ENCODE measurements around the gene PPP1R37.

The PPP1R37 gene

GRCh38 chr19:45071545-45071938 lies 21.4 kb upstream of the PPP1R37 start:
- TF ChIP-seq ZNF426 (tag by site-specific recombination; IDR thresholded peaks at IDR 0.05) (no peak), ZNF366 (tag by site-specific recombination; conservative IDR thresholded peaks at IDR 0.05) (no peak), ZNF146 (tag by site-specific recombination; IDR thresholded peaks at IDR 0.05) (no peak), ZNF626 (tag by site-specific recombination; IDR thresholded peaks at IDR 0.05) (no peak), RBAK (tag by site-specific recombination; IDR thresholded peaks at IDR 0.05) (no peak), ZNF513 (tag by site-specific recombination; IDR thresholded peaks at IDR 0.05) (no peak), ZNF10 (tag by site-specific recombination; IDR thresholded peaks at IDR 0.05) (no peak), KLF7 (tag by site-specific recombination; IDR thresholded peaks at IDR 0.05; ENCODE audit: borderline replicate concordance) (no peak), ZNF768 (tag by site-specific recombination; IDR thresholded peaks at IDR 0.05) (no peak), ZBTB20 (tag by site-specific recombination; IDR thresholded peaks at IDR 0.05) (no peak), ZBTB11 (tag by site-specific recombination; conservative IDR thresholded peaks at IDR 0.05; ENCODE audit: low read depth) (no peak), ZNF521 (tag by site-specific recombination; IDR thresholded peaks at IDR 0.05) (no peak), ZNF140 (tag by site-specific recombination; IDR thresholded peaks at IDR 0.05) (no peak), ZNF433 (tag by site-specific recombination; IDR thresholded peaks at IDR 0.05; ENCODE audit: low read depth) (no peak), ZNF777 (tag by site-specific recombination; IDR thresholded peaks at IDR 0.05; ENCODE audit: borderline replicate concordance) (no peak), ZNF248 (tag by site-specific recombination; IDR thresholded peaks at IDR 0.05) (no peak), GLIS2 (tag by site-specific recombination; IDR thresholded peaks at IDR 0.05) (no peak), ZNF114 (tag by site-specific recombination; IDR thresholded peaks at IDR 0.05) (no peak), OVOL3 (tag by site-specific recombination; IDR thresholded peaks at IDR 0.05) (no peak), ZSCAN23 (tag by site-specific recombination; IDR thresholded peaks at IDR 0.05) (no peak)
- Histone ChIP-seq H3K4me3 (ENCODE audit: low read depth, low read length) (no peak overlapping the region), H3K36me3 (ENCODE audit: control insufficient read depth in 2 of 2, insufficient read depth in 1 of 2, low read length in 2 of 2) (peaks cover 18 to 60% of the 10 kb centered on the region in 2 experiments; a peak in 2 of 3 replicates), H3K27ac (ENCODE audit: extremely low read depth, low read depth, low read length) (0 out of 2 replicates have a peak overlapping the region, but pooled peaks have one; percentile 24), H3K9me3 (ENCODE audit: control insufficient read depth, insufficient read depth, low read depth, low read length) (no peaks in the 10 kb centered on the region), H3K4me1 (ENCODE audit: control insufficient read depth, insufficient read depth, low read length) (peaks cover 5% of the 10 kb centered on the region; the same call in 1 of the 2 replicates)
- POLR2A ChIA-PET = interaction anchor here (0.6 to 1.6 kb wide), 5 partner anchors 20 to 65 kb away, joined by 3 to 8 read pairs (median 4); partner anchors contain the start of gene CLASRP
- CTCF ChIA-PET = no interaction called here

DNA sequence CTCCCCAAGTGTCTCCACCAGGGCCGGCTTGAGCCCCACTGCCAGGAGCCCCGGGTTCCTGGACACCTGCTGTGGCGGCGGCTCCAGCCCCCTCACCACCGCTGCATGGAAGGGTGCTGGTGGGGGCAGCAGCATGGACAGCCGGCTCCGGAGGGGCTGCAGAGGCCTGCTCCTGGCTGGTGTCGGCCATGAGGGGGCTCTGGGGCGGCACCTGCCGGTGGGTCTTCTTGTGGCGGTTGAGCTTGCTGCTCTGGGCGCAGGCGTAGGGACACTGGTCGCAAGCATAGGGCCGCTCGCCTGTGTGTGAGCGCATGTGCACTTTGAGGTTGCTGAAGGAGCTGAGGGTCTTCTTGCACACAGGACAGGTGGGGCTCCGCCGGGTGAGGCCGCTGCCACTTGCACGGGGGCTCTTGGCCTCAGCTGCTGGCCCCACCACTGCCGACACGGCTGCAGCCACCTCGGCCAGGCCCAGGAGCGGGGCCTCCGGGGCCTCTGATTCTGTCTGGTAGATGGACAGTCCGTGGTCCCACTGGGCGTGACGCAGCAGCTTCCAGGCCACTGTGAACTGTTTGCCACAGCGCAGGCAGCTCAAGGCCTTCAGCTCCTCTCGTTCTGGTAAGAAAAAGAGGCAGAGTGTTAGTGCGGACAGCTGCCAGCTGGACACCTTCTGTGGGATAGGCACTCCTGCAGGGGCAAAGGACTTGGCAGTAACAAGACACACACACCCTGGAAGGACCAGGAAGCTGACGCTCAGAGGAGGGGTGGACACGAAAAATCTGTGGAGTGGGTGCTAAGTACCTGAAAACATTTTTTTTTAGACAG lies 20.8 kb upstream of the PPP1R37 start:
- ChIA-PET POLR2A (interaction anchor here (0.6 to 1.6 kb wide), 5 partner anchors 13 to 66 kb away, joined by 4 to 8 read pairs (median 4); partner anchors contain the start of gene CLASRP), CTCF (interaction anchor here (0.7 to 3.4 kb wide), 2 partner anchors 13 to 169 kb away, joined by 3 to 16 read pairs; no protein-coding TSS in a partner anchor)
- Histone ChIP-seq H3K4me1 (ENCODE audit: control insufficient read depth, insufficient read depth, low read length) (peaks cover 12% of the 10 kb centered on the region), H3K9me3 (ENCODE audit: control insufficient read depth, insufficient read depth, low read depth, low read length) (no peaks in the 10 kb centered on the region), H3K36me3 (ENCODE audit: control insufficient read depth in 2 of 2, insufficient read depth in 1 of 2, low read length in 2 of 2) (peaks cover 17 to 54% of the 10 kb centered on the region in 2 experiments; a peak in 2 of 3 replicates), H3K27ac (ENCODE audit: extremely low read depth, low read depth, low read length) (0 out of 2 replicates have a peak overlapping the region, but pooled peaks have one; percentile 24), H3K4me3 (ENCODE audit: low read depth, low read length) (no peak overlapping the region)
- TF ChIP-seq ZBTB6 (tag by site-specific recombination; IDR thresholded peaks at IDR 0.05) = no peak
- no peak for TF ChIP-seq GLIS2 (tag by site-specific recombination; IDR thresholded peaks at IDR 0.05)
- TF ChIP-seq ZNF513 (tag by site-specific recombination; IDR thresholded peaks at IDR 0.05) = no peak
- TF ChIP-seq ZBTB44 (tag by site-specific recombination; IDR thresholded peaks at IDR 0.05) = no peak
- no peak for TF ChIP-seq ZBTB20 (tag by site-specific recombination; IDR thresholded peaks at IDR 0.05)

Data from HEK293 (cell line).